HepG2 (cell line): ENCODE measurements around the gene DYTN.

Experiments used
- EZH2 ChIP-seq: conservative IDR thresholded peaks from 2 replicates; pipeline ENCODE4 v1.6.1; 2012; ENCODE audit warnings: mild to moderate bottlenecking, low read depth, low read length, moderate library complexity
- HNRNPLL ChIP-seq: fragments of 200-400 bp; formaldehyde crosslinking; IDR thresholded peaks from 2 replicates; pipeline ENCODE4 v1.6.1; 2017; ENCODE audit warnings: mild to moderate bottlenecking, low read depth, low read length; ENCODE audit not compliant: poor library complexity, severe bottlenecking
- TOE1 ChIP-seq: sonication (generic); formaldehyde crosslinking; IDR thresholded peaks from 2 replicates; pipeline ENCODE4 v1.4.0; 2020; ENCODE audit warnings: mild to moderate bottlenecking, missing genetic modification reagents
- TF ChIP-seq, protein P1 (sequence below): IDR thresholded peaks from 2 replicates; pipeline ENCODE4 v1.6.1; 2012; ENCODE audit warnings: low read length, improper control_type of control experiment
- TF ChIP-seq, protein P2 (sequence below): sonication (generic); formaldehyde crosslinking; IDR thresholded peaks from 2 replicates; pipeline ENCODE4 v1.8.0; 2022; ENCODE audit warnings: mild to moderate bottlenecking, missing genetic modification reagents; ENCODE audit not compliant: insufficient replicate concordance

DNA sequence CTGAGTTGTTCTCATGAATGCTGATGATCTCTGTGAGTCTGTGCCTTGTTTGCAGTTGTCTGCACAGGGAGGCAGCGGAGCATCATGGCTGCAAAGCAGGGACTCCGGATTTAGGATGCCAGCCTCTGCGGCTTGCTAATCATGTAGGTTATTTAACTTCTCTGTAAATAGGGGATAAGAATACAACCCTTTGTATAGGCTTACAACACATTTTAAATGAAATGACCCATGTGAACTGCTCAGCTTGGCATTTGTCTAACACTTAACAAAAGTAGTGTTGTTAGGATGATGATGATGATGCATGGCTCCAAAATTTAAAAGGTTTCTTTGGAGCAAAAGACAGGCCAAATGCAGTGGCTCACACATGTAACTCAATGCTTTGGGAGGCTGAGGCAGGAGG lies 19.4 kb downstream of the DYTN start:
- no peak for TF ChIP-seq HNRNPLL
- TF ChIP-seq EZH2 = no peak
- TF ChIP-seq, protein P1, sequence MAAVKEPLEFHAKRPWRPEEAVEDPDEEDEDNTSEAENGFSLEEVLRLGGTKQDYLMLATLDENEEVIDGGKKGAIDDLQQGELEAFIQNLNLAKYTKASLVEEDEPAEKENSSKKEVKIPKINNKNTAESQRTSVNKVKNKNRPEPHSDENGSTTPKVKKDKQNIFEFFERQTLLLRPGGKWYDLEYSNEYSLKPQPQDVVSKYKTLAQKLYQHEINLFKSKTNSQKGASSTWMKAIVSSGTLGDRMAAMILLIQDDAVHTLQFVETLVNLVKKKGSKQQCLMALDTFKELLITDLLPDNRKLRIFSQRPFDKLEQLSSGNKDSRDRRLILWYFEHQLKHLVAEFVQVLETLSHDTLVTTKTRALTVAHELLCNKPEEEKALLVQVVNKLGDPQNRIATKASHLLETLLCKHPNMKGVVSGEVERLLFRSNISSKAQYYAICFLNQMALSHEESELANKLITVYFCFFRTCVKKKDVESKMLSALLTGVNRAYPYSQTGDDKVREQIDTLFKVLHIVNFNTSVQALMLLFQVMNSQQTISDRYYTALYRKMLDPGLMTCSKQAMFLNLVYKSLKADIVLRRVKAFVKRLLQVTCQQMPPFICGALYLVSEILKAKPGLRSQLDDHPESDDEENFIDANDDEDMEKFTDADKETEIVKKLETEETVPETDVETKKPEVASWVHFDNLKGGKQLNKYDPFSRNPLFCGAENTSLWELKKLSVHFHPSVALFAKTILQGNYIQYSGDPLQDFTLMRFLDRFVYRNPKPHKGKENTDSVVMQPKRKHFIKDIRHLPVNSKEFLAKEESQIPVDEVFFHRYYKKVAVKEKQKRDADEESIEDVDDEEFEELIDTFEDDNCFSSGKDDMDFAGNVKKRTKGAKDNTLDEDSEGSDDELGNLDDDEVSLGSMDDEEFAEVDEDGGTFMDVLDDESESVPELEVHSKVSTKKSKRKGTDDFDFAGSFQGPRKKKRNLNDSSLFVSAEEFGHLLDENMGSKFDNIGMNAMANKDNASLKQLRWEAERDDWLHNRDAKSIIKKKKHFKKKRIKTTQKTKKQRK = no peak
- no peak for TF ChIP-seq TOE1 (CRISPR knock-in tag)
- TF ChIP-seq, protein P2, sequence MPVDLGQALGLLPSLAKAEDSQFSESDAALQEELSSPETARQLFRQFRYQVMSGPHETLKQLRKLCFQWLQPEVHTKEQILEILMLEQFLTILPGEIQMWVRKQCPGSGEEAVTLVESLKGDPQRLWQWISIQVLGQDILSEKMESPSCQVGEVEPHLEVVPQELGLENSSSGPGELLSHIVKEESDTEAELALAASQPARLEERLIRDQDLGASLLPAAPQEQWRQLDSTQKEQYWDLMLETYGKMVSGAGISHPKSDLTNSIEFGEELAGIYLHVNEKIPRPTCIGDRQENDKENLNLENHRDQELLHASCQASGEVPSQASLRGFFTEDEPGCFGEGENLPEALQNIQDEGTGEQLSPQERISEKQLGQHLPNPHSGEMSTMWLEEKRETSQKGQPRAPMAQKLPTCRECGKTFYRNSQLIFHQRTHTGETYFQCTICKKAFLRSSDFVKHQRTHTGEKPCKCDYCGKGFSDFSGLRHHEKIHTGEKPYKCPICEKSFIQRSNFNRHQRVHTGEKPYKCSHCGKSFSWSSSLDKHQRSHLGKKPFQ (CRISPR knock-in tag) = no peak
